ENCODE measurements around the gene FRG1.
"Not testable (repeated sequence)": the region's sequence is repeated elsewhere in the genome, so short reads cannot be mapped to it uniquely, and the experiment has no call there.

Gene FRG1

GRCh38 chr4:189985651-189986243 is 45.1 kb downstream of the FRG1 start:
- not testable (repeated sequence) for DNase-seq

- DNase-seq: no peak
These were observed 48.3 kb downstream of the FRG1 start for GRCh38 chr4:189988877-189989431.

GRCh38 chr4:189989941-189990340 is 49.3 kb downstream of the FRG1 start:
- not testable (repeated sequence) for DNase-seq

Measured in NCI-H146 (cell line).